Neuronal stem cell (in vitro differentiated cells): ENCODE measurements around the gene SLC22A3.

Source experiments
- DNase-seq: peaks from one replicate; pipeline ENCODE4 v3.0.0-alpha.2; 2013; ENCODE audit warnings: low spot score
- H2AFZ ChIP-seq: one replicate; pipeline ENCODE4 v1.6.1; 2013; ENCODE audit warnings: mild to moderate bottlenecking, low read length, inconsistent platforms
- H2AK5ac ChIP-seq: 2 replicates; pipeline ENCODE4 v1.6.1; 2013; ENCODE audit warnings: low read depth, mild to moderate bottlenecking, inconsistent platforms, low read length, moderate library complexity, mixed read lengths
- H2BK120ac ChIP-seq: 2 replicates; pipeline ENCODE4 v1.6.1; 2013; ENCODE audit warnings: low read depth, mild to moderate bottlenecking, inconsistent platforms, low read length, moderate library complexity, mixed read lengths
- H2BK12ac ChIP-seq: one replicate; pipeline ENCODE4 v1.6.1; 2013; ENCODE audit warnings: low read length, inconsistent platforms
- H2BK15ac ChIP-seq: 2 replicates; pipeline ENCODE4 v1.6.1; 2013; ENCODE audit warnings: mild to moderate bottlenecking, low read length, inconsistent platforms, mixed read lengths
- H2BK5ac ChIP-seq: one replicate; pipeline ENCODE4 v1.6.1; 2013; ENCODE audit warnings: inconsistent platforms, mild to moderate bottlenecking, low read length, moderate library complexity
- H3K14ac ChIP-seq: one replicate; pipeline ENCODE4 v1.6.1; 2013; ENCODE audit warnings: low read length, inconsistent platforms
- H3K18ac ChIP-seq: 2 replicates; pipeline ENCODE4 v1.6.1; 2013; ENCODE audit warnings: low read length, inconsistent platforms
- H3K23ac ChIP-seq: 2 replicates; pipeline ENCODE4 v1.6.1; 2013; ENCODE audit warnings: low read depth, mild to moderate bottlenecking, mixed read lengths, low read length, inconsistent platforms; ENCODE audit not compliant: poor library complexity
- H3K27ac ChIP-seq: replicated peaks from 3 replicates; pipeline ENCODE4 v1.5.1; 2013; ENCODE audit warnings: low read length, inconsistent platforms
- H3K27me3 ChIP-seq, 3 experiments: 2 replicates each; pipeline ENCODE4 v1.6.1; 2013; ENCODE audit warnings: low read length in 3 of 3, mild to moderate bottlenecking in 2 of 3, inconsistent platforms in 1 of 3, low read depth in 1 of 3, mixed read lengths in 1 of 3, moderate library complexity in 1 of 3; ENCODE audit not compliant: control insufficient read depth in 3 of 3, insufficient read depth in 3 of 3
- H3K36me3 ChIP-seq, 2 donors: replicated peaks in 1 of 2; 2 replicates each; pipeline ENCODE4 v1.6.1; 2013; ENCODE audit warnings: low read length in 2 of 2; ENCODE audit not compliant: control insufficient read depth in 2 of 2, insufficient read depth in 2 of 2
- H3K4ac ChIP-seq: 2 replicates; pipeline ENCODE4 v1.6.1; 2013; ENCODE audit warnings: inconsistent platforms, mild to moderate bottlenecking, low read length, moderate library complexity
- H3K4me1 ChIP-seq, 2 donors: 1 replicate in 1 of 2; 2 replicates in 1 of 2; pipeline ENCODE4 v1.6.1; 2013; ENCODE audit warnings: low read length in 2 of 2, low read depth in 1 of 2; ENCODE audit not compliant: control insufficient read depth in 2 of 2, insufficient read depth in 1 of 2
- H3K4me2 ChIP-seq: one replicate; pipeline ENCODE4 v1.6.1; 2013; ENCODE audit warnings: mild to moderate bottlenecking, low read length, inconsistent platforms; ENCODE audit not compliant: insufficient read depth, poor library complexity, severe bottlenecking
- H3K4me3 ChIP-seq, 2 donors: 2 replicates each; pipeline ENCODE4 v1.5.1; 2013; ENCODE audit warnings: low read length in 2 of 2, mild to moderate bottlenecking in 2 of 2, inconsistent platforms in 1 of 2, moderate library complexity in 1 of 2
- H3K79me1 ChIP-seq: one replicate; pipeline ENCODE4 v1.6.1; 2013; ENCODE audit warnings: low read depth, mild to moderate bottlenecking, inconsistent platforms, low read length, moderate library complexity
- H3K9ac ChIP-seq: one replicate; pipeline ENCODE4 v1.6.1; 2013; ENCODE audit warnings: mild to moderate bottlenecking, low read depth, low read length, inconsistent platforms; ENCODE audit not compliant: poor library complexity
- H3K9me3 ChIP-seq, 2 donors: replicated peaks in 1 of 2; 2 replicates each; pipeline versions ENCODE3 to v1.6.1; 2013; ENCODE audit warnings: low read length in 2 of 2, mild to moderate bottlenecking in 2 of 2, inconsistent platforms in 1 of 2, low read depth in 1 of 2, mixed read lengths in 1 of 2, moderate library complexity in 1 of 2; ENCODE audit not compliant: control insufficient read depth in 2 of 2, insufficient read depth in 1 of 2
- H4K8ac ChIP-seq: one replicate; pipeline ENCODE4 v1.6.1; 2013; ENCODE audit warnings: low read depth, mild to moderate bottlenecking, inconsistent platforms, low read length, moderate library complexity
- H4K91ac ChIP-seq: one replicate; pipeline ENCODE4 v1.6.1; 2013; ENCODE audit warnings: low read length, low read depth, mild to moderate bottlenecking, inconsistent platforms; ENCODE audit not compliant: poor library complexity
- WGBS, 2 donors: extraction: QIAGEN DNeasy Blood & Tissue Kit; methylation state at CpG; one replicate each; pipeline ENCODE4 v1.1.7; 2013; ENCODE audit warnings: missing lambda C conversion rate in 2 of 2, mixed read lengths in 1 of 2; ENCODE audit not compliant: insufficient read length in 2 of 2, insufficient replicate concordance in 1 of 2; ENCODE audit errors: extremely low coverage in 2 of 2; 5-methylcytosine and 5-hydroxymethylcytosine counted together

Gene SLC22A3

DNA sequence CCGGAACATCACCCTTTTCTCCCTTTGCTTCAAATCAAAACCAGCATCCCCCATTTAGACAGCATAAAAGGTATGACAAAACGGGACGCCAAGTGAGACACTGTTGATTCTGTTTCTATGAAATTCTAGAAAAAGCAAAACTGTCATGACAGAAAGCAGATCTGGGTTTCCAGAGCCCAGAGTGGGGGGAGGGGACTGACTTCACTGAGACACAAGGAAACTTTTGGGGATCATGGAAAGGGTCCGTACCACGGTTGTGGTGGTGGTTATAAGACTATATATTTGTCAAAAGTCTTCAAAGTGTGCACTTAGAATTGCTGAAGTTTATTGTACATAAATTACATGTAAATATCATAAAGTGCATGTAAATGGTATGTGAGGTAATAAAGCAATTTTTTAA, 82.6 kb downstream of the SLC22A3 start:
- Histone ChIP-seq H3K79me1 (no peaks in the 10 kb centered on the region), H2AK5ac (no peak overlapping the region), H2BK120ac (no peak overlapping the region), H3K36me3 (no peaks in the 10 kb centered on the region), H2BK15ac (no peak overlapping the region), H2BK12ac (no peak overlapping the region), H3K27me3 (peaks cover 0 to 13% (median 0%) of the 10 kb centered on the region in 3 experiments), H4K8ac (no peak overlapping the region), H3K23ac (no peak overlapping the region), H3K4me2 (no peak overlapping the region), H2AFZ (no peak overlapping the region), H3K9me3 (no peaks in the 10 kb centered on the region), H3K9ac (no peak overlapping the region), H3K18ac (no peak overlapping the region), H3K4me1 (peaks cover 0 to 5% of the 10 kb centered on the region in 2 donors), H3K4ac (no peak overlapping the region), H4K91ac (no peak overlapping the region), H3K27ac (no peak overlapping the region), H3K4me3 (no peak overlapping the region), H3K14ac (no peak overlapping the region), H2BK5ac (no peak overlapping the region)
- WGBS, 2 donors, result no CpG with 5 or more reads among the region's 5 CpGs
- no peak for DNase-seq

DNA sequence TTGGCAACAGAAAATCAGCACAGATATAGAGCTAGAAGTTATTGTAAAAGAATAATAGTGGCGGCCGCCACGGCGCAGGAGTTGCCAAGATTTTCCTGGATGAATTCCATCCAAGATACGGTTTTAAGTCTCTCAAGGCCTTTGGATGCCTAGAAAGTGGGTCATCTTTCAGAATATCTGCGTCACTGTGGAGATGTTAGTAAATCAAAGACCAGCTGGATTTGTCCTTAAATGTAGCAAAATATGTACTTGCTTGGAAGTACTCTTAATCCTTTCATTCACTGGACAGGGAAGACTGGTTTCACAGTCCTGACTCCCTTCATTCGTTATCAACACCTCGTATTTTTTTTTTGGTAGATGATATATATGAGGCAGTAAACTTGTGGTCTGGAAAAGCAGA, 83.0 kb downstream of the SLC22A3 start:
- no peak overlapping the region for H3K27ac ChIP-seq
- no peak overlapping the region for H2BK5ac ChIP-seq

DNA sequence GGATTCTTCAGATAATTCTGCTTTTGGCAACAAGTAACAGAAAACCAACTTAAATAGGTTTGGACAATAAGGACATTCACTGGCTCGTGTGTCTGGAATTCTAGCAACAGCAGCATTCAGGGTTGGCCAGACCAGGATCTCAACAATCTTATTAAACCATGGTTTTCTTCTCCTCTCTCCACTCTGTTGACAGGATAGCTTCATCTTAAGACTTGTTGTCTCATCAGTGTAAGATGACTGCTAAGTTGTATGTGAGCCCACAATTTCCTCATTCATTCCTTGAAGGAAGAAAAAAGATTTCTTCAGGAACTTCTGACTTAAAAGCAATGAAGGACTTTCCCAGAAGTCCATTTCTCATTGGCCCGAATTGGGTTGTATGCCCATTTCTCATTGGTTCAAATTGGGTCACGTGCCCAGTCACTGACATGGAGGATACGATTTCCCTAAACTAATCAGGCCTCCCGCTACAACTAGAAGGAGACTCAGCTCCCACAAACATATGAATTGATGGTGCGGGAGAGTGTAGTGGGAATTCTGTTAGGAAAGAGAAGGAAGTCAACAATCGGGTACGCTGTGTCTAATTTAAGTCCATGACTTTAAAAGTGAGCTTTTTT, 83.7 kb downstream of the SLC22A3 start:
- H3K79me1 ChIP-seq, result no peaks in the 10 kb centered on the region
- peaks cover 0 to 13% (median 0%) of the 10 kb centered on the region in 3 experiments for H3K27me3 ChIP-seq
- H2BK5ac ChIP-seq, result no peak overlapping the region
- no peak overlapping the region for H3K14ac ChIP-seq
- no peak overlapping the region for H4K8ac ChIP-seq
- H3K27ac ChIP-seq, result no peak overlapping the region
- no peaks in the 10 kb centered on the region for H3K9me3 ChIP-seq
- H3K4me1 ChIP-seq, result peaks cover 0 to 5% of the 10 kb centered on the region in 2 donors
- no peak overlapping the region for H2AFZ ChIP-seq
- no peak overlapping the region for H2AK5ac ChIP-seq
- H2BK120ac ChIP-seq, result no peak overlapping the region
- no peak overlapping the region for H3K4me2 ChIP-seq
- no peak overlapping the region for H3K4me3 ChIP-seq
- no peak overlapping the region for H3K18ac ChIP-seq
- no peaks in the 10 kb centered on the region for H3K36me3 ChIP-seq
- DNase-seq, result no peak
- no peak overlapping the region for H3K9ac ChIP-seq
- no peak overlapping the region for H2BK12ac ChIP-seq
- H2BK15ac ChIP-seq, result no peak overlapping the region
- no peak overlapping the region for H4K91ac ChIP-seq
- H3K23ac ChIP-seq, result no peak overlapping the region
- WGBS, 2 donors, result no CpG with 5 or more reads among the region's 8 CpGs
- H3K4ac ChIP-seq, result no peak overlapping the region

More for the DNA sequence above, 83.0 kb downstream of the SLC22A3 start:
- Histone ChIP-seq H4K8ac (no peak overlapping the region), H3K4me1 (peaks cover 0 to 5% of the 10 kb centered on the region in 2 donors), H3K23ac (no peak overlapping the region), H3K27me3 (peaks cover 0 to 13% (median 0%) of the 10 kb centered on the region in 3 experiments), H3K9me3 (no peaks in the 10 kb centered on the region), H2AFZ (no peak overlapping the region), H2BK15ac (no peak overlapping the region), H3K4me2 (no peak overlapping the region), H3K79me1 (no peaks in the 10 kb centered on the region), H2BK120ac (no peak overlapping the region), H3K4me3 (no peak overlapping the region), H2AK5ac (no peak overlapping the region), H3K36me3 (no peaks in the 10 kb centered on the region), H2BK12ac (no peak overlapping the region), H3K9ac (no peak overlapping the region), H3K4ac (no peak overlapping the region), H4K91ac (no peak overlapping the region), H3K18ac (no peak overlapping the region), H3K14ac (no peak overlapping the region)
- WGBS, 2 donors, result no CpG with 5 or more reads among the region's 8 CpGs
- no peak for DNase-seq

DNA sequence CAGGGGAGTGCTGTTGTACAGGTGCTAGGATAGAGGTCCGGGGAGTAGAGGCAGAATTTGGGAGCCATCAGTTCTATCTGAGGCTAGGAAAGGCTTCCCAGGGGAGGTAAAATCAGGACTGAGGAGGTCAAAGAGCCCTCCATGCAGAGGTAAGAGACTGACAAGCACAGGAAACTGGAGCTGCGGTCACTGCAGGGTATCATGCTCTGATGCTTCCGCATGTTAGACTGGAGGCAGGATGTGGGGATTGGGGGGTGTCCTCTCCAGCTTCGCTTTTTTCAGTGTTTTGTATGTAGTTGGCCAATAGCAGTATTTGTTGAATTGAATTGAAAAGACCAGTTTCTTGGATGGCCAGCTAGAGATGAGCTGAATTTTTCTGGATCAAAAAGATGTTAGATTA, 87.8 kb downstream of the SLC22A3 start:
- no CpG with 5 or more reads among the region's 4 CpGs for WGBS, 2 donors
- no peak overlapping the region for H3K4me3 ChIP-seq

More for the DNA sequence above, 87.8 kb downstream of the SLC22A3 start:
- no peak overlapping the region for H2AK5ac ChIP-seq
- H3K79me1 ChIP-seq, result no peaks in the 10 kb centered on the region
- H3K9me3 ChIP-seq, result no peaks in the 10 kb centered on the region
- no peaks in the 10 kb centered on the region for H3K36me3 ChIP-seq
- H3K27ac ChIP-seq, result no peak overlapping the region
- no peak overlapping the region for H3K4me2 ChIP-seq
- H4K91ac ChIP-seq, result no peak overlapping the region
- no peak for DNase-seq
- H3K18ac ChIP-seq, result no peak overlapping the region
- H3K23ac ChIP-seq, result no peak overlapping the region
- H3K27me3 ChIP-seq, result peaks cover 0 to 2% (median 0%) of the 10 kb centered on the region in 3 experiments
- no peak overlapping the region for H3K4ac ChIP-seq
- H2BK5ac ChIP-seq, result no peak overlapping the region
- no peak overlapping the region for H4K8ac ChIP-seq
- H3K14ac ChIP-seq, result no peak overlapping the region
- H2AFZ ChIP-seq, result no peak overlapping the region
- no peak overlapping the region for H2BK15ac ChIP-seq
- no peak overlapping the region for H2BK120ac ChIP-seq
- H3K9ac ChIP-seq, result no peak overlapping the region
- peaks cover 0 to 5% of the 10 kb centered on the region in 2 donors for H3K4me1 ChIP-seq
- H2BK12ac ChIP-seq, result no peak overlapping the region
